Thoracic aorta (tissue), 2 donors: Measurements from ENCODE around the gene TPSD1. TPM values are rescaled to one million over a fixed set of nuclear protein-coding genes. Genes with fewer than 3 reads are reported as not detected.

ENCODE experiments used
- ATAC-seq: fragments of 150-250 bp; one replicate; pipeline ENCODE4 v1.8.0; 2017; ENCODE audit warnings: low read depth; ENCODE audit not compliant: insufficient number of reproducible peaks, low FRiP score
- DNase-seq: peaks from one replicate; pipeline ENCODE4 v3.0.0-alpha.2; 2020; ENCODE audit warnings: low spot score
- H3K27ac ChIP-seq, 2 donors: fragments of 200-600 bp; sonication (generic); 1 replicate in 1 of 2; 2 replicates in 1 of 2; pipeline ENCODE4 v1.5.1; 2016; ENCODE audit warnings: mild to moderate bottlenecking in 2 of 2, moderate library complexity in 2 of 2
- H3K27me3 ChIP-seq: fragments of 200-600 bp; sonication (generic); replicated peaks from 2 replicates; pipeline ENCODE4 v1.6.0; 2016; ENCODE audit warnings: mild to moderate bottlenecking; ENCODE audit not compliant: insufficient read depth
- H3K36me3 ChIP-seq: fragments of 200-600 bp; sonication (generic); one replicate; pipeline ENCODE4 v1.5.1; 2016
- H3K4me1 ChIP-seq, 2 donors: fragments of 200-600 bp; sonication (generic); 1 replicate in 1 of 2; 2 replicates in 1 of 2; pipeline versions ENCODE4 v1.5.1 to v1.6.0; 2016; ENCODE audit warnings: low read depth in 2 of 2, mild to moderate bottlenecking in 1 of 2; ENCODE audit not compliant: control insufficient read depth in 1 of 2
- H3K4me3 ChIP-seq: fragments of 200-600 bp; sonication (generic); 2 replicates; pipeline ENCODE4 v1.5.1; 2016; ENCODE audit warnings: mild to moderate bottlenecking
- H3K9me3 ChIP-seq: fragments of 200-600 bp; sonication (generic); 2 replicates; pipeline ENCODE4 v1.5.1; 2016
- total RNA-seq, 2 donors: library from RNA; depleted of rRNA; stranded (reverse); fragments of >200 nt; gene quantifications; one replicate each; pipeline versions ENCODE4 v1.1.0 to v1.2.3, GENCODE V29; 2016
- TF ChIP-seq, protein P1 (sequence below): fragments of 200-600 bp; sonication (generic); IDR thresholded peaks from one replicate; pipeline ENCODE4 v1.5.1; 2019; ENCODE audit warnings: antibody characterized with exemption

Gene TPSD1
- total RNA-seq, 2 donors from 2014 or later, result 3.1 TPM; not detected in 1

DNA sequence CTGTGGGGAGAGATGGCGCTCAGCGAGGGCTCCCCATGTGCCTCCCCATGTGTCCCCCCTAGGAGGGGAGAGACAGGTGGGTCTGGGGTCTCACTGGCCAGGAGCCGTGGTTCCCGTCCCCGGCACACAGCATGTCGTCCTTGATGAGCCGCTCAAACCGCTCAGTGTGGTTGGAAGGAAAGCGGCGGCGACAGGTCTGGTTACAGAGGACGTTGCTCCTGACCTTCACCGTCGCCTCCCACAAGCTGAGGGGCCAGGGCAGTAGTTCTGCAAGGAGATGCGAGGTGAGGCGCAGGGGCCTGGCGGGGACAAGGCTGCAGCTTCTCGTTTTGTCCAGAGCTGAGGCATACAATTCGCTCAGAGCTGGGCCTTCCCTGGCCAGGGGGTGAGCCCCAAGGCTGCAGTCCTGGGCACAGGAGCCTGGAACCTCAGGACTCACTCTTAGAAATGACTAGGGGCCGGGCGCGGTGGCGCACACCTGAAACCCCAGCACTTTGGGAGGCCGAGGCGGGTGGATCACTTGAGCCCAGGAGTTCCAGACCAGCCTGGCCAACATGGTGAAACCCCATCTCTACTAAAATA, 30.7 kb downstream of the TPSD1 start:
- TF ChIP-seq, protein P1, sequence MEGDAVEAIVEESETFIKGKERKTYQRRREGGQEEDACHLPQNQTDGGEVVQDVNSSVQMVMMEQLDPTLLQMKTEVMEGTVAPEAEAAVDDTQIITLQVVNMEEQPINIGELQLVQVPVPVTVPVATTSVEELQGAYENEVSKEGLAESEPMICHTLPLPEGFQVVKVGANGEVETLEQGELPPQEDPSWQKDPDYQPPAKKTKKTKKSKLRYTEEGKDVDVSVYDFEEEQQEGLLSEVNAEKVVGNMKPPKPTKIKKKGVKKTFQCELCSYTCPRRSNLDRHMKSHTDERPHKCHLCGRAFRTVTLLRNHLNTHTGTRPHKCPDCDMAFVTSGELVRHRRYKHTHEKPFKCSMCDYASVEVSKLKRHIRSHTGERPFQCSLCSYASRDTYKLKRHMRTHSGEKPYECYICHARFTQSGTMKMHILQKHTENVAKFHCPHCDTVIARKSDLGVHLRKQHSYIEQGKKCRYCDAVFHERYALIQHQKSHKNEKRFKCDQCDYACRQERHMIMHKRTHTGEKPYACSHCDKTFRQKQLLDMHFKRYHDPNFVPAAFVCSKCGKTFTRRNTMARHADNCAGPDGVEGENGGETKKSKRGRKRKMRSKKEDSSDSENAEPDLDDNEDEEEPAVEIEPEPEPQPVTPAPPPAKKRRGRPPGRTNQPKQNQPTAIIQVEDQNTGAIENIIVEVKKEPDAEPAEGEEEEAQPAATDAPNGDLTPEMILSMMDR, result no peak
- no peaks in the 10 kb centered on the region for H3K4me1 ChIP-seq
- no peak overlapping the region for H3K4me3 ChIP-seq
- ATAC-seq, result no peak
- no peak overlapping the region for H3K27ac ChIP-seq
- H3K36me3 ChIP-seq, result no peaks in the 10 kb centered on the region
- DNase-seq, result no peak
- no peaks in the 10 kb centered on the region for H3K9me3 ChIP-seq
- peaks cover 3% of the 10 kb centered on the region for H3K27me3 ChIP-seq

DNA sequence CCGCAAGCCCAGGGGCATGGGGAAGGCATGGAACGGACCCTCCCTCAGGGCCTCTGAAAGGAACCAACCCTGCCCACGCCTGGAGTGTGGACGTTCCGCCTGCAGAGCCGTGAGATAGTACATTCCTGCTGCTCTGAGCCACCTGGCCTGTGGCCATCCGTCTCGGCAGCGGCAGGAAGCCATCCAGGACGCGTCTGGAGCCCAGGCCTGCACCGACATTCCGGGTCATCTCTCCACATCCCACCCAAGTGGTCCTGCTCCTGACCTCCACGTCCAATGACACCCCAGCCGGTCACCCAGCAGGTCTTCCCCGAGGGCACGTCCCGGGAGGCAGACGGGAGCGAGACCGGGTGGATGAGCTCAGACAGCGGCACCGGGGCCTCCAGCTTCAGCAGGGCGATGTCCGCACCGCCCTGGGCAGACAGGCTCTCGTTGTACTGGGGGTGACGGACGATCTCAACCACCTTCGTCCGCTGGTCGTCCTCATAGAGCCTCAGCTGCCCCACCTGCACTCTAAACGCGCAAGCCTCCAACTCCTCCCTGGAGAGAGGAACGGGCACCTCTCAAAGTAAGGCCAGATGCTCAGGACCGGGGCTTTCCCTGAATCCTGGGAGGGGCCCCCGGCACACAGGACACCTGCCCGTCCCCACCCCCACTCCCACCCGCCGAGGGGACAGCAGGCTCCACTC, 32.3 kb downstream of the TPSD1 start:
- TF ChIP-seq, protein P1, result no peak
- ATAC-seq, result no peak
- Histone ChIP-seq H3K4me1 (no peaks in the 10 kb centered on the region), H3K27me3 (peaks cover 4% of the 10 kb centered on the region), H3K4me3 (no peak overlapping the region), H3K9me3 (no peaks in the 10 kb centered on the region), H3K36me3 (no peaks in the 10 kb centered on the region), H3K27ac (no peak overlapping the region)
- DNase-seq, result no peak

DNA sequence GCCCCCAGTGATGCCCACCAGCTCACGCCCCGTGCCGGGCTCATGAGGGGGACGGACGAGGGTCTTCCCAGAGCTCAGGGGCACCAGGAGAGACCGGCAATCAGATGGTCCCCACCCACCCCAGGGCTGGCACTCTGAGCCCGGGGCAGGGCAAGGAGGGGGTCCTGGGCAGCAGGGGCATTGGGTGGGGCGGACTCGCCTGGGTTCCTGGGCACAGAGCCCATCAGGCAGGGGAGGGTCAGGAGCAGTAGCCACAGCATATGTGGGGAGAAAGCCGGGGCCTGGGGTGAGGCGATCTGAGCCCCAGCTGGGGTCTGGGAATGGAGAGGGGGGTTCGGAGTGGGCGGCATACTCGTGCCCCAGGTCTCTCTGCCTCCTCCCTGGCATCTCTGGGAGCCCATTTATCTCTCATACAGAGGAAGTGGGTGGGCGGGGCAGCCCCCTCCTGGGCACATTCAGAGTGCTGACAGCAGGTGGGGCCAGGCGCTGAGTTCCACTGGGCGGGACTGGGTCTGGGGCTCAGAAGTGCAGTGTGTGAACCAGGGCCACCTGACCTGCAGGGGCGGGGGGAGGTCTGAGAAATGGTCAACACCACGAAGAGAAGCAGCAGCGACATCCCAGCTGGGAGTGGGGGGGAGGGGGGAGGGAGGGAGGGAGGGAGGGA, 33.1 kb downstream of the TPSD1 start:
- DNase-seq (no peak), ATAC-seq (no peak)
- peaks cover 4% of the 10 kb centered on the region for H3K27me3 ChIP-seq
- TF ChIP-seq, protein P1, result no peak
- H3K27ac ChIP-seq, result no peak overlapping the region
- H3K4me1 ChIP-seq, result no peaks in the 10 kb centered on the region
- H3K9me3 ChIP-seq, result no peaks in the 10 kb centered on the region
- H3K36me3 ChIP-seq, result no peaks in the 10 kb centered on the region
- no peak overlapping the region for H3K4me3 ChIP-seq

DNA sequence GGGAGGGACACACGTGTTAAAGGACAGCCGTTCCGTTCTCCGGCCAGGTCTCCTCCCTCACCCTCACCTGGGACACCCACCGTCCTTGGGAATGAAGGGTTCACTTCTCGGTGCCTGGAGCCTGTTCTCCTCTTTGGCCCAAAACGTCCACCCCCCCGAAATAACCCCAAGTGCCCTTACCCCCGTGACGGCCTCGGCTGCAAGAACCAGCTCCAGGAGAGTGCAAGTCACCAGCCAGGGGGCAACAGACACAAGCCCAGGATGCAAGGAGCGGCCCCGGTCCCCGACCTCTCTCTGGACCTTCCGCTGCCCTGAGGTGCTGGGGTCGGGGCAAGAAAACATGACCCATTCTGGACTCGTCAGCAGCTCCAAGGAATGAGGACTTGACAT, 33.6 kb downstream of the TPSD1 start:
- TF ChIP-seq, protein P1, result no peak
- ATAC-seq (no peak), DNase-seq (no peak)
- Histone ChIP-seq H3K27me3 (peaks cover 4% of the 10 kb centered on the region), H3K4me3 (no peak overlapping the region), H3K36me3 (no peaks in the 10 kb centered on the region), H3K9me3 (no peaks in the 10 kb centered on the region), H3K27ac (no peak overlapping the region), H3K4me1 (no peaks in the 10 kb centered on the region)

DNA sequence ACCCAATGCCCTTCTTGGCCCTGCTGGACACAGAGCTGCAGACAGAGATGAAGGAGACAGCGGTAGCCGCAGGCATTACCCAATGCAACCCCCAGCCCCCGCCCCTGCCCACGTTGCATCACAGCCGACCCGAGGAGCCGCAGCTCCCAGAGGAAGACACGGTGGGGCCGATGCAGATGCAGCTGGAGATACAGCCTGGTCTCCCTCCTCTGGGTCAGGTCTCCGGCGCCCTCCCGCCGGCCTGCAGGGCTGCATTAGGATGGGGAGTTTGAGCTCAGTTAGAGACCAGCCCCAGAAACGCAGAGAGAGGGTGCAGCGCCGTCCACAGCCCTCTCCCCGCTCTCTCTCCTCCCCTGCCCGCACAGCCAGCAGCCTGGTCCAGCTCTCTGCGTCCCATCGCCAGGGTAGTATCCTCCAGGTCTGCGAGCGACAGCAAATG, 34.2 kb downstream of the TPSD1 start:
- ATAC-seq (no peak), DNase-seq (no peak)
- Histone ChIP-seq H3K27ac (no peak overlapping the region), H3K4me3 (no peak overlapping the region), H3K27me3 (peaks cover 4% of the 10 kb centered on the region), H3K36me3 (no peaks in the 10 kb centered on the region), H3K9me3 (no peaks in the 10 kb centered on the region), H3K4me1 (no peaks in the 10 kb centered on the region)
- TF ChIP-seq, protein P1, result no peak
